WERI-Rb-1 (cell line): Measurements from ENCODE around the gene EPG5.
"Not testable (repeated sequence)": the region's sequence is repeated elsewhere in the genome, so short reads cannot be mapped to it uniquely, and the experiment has no call there.

ENCODE experiments used
- DNase-seq: peaks from one replicate; pipeline ENCODE4 v3.0.0-alpha.2; 2020
- H3K27ac ChIP-seq: fragments of 250-450 bp; sonication (Bioruptor Pico); 2 replicates; pipeline ENCODE4 v1.5.1; 2020; ENCODE audit warnings: mild to moderate bottlenecking, moderate library complexity
- H3K27me3 ChIP-seq: fragments of 250-450 bp; sonication (Bioruptor Pico); 2 replicates; pipeline ENCODE4 v1.5.1; 2021; ENCODE audit warnings: mild to moderate bottlenecking, low read depth, moderate library complexity; ENCODE audit not compliant: insufficient read depth, severe bottlenecking
- H3K36me3 ChIP-seq: fragments of 250-450 bp; sonication (Bioruptor Pico); 2 replicates; pipeline ENCODE4 v1.5.1; 2020; ENCODE audit warnings: mild to moderate bottlenecking, moderate library complexity
- H3K4me3 ChIP-seq: 2 replicates; pipeline ENCODE4 v1.5.1; 2011; ENCODE audit warnings: low read depth, mild to moderate bottlenecking, control low read depth, low read length
- H3K9me3 ChIP-seq: fragments of 250-450 bp; sonication (Bioruptor Pico); 2 replicates; pipeline ENCODE4 v1.5.1; 2021; ENCODE audit warnings: mild to moderate bottlenecking, moderate library complexity; ENCODE audit not compliant: severe bottlenecking
- TF ChIP-seq, protein P1 (sequence below): IDR thresholded peaks from 2 replicates; pipeline ENCODE4 v1.5.1; 2011; ENCODE audit warnings: low read depth, mild to moderate bottlenecking, control low read depth, inconsistent platforms, low read length

The EPG5 gene

DNA sequence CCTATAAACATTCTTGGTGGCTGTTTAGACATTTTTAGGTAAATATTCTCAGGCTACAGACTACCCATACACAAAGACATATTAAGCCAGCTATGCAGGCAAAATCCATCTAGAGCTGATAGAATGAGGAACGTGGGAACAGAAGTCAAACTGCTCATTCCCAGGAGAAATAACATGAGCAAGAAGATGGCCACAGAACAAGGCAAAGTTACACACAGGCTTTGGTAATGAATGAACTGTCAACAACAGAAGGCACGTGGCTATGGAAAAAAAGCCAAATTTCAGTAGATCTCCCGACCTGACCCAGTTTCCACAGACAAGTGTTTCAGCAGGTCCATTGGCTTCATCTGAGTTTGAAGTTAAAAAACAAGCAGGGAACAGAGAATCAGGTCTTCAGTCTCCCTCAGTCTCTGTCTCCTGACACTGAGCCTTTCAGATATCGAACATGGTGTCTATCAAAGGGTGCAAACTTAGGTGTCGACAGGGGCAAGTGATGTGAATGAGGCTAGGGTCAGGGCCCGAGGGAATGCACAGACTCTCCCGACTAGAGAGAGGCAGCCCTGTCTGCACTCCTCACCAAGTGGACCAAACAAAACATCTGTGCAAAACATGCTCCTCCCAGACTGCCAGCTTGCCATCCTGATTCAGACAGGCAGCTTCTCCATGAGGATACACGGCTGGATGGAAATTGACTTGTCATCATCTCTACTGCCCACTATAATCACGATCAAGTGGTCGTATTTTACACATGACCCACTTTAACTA lies 115.8 kb downstream of the EPG5 start:
- peaks cover 24% of the 10 kb centered on the region for H3K36me3 ChIP-seq

DNA sequence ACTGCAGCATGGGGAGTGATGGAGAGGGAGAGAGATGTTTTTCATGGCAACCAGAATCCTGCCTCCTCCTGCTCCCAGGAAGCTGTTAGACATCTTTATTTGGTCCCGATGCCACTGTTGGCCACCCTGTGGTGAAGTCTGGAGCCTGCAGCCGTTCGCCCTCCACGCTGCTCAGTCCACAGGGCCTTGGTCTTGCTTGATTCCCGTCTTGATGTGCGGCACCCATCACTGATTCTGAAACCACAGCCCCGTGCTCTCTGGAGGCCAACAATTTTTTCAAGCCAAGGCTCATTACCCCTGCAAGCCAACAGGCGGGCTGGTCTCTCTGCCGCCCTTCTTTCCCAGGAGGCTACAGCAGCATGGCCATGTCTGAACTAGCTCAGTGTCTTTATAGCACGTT lies 117.1 kb downstream of the EPG5 start:
- H3K4me3 ChIP-seq = no peak overlapping the region
- H3K9me3 ChIP-seq = peaks cover 3% of the 10 kb centered on the region
- no peaks in the 10 kb centered on the region for H3K27me3 ChIP-seq
- peaks cover 17% of the 10 kb centered on the region for H3K36me3 ChIP-seq
- TF ChIP-seq, protein P1, sequence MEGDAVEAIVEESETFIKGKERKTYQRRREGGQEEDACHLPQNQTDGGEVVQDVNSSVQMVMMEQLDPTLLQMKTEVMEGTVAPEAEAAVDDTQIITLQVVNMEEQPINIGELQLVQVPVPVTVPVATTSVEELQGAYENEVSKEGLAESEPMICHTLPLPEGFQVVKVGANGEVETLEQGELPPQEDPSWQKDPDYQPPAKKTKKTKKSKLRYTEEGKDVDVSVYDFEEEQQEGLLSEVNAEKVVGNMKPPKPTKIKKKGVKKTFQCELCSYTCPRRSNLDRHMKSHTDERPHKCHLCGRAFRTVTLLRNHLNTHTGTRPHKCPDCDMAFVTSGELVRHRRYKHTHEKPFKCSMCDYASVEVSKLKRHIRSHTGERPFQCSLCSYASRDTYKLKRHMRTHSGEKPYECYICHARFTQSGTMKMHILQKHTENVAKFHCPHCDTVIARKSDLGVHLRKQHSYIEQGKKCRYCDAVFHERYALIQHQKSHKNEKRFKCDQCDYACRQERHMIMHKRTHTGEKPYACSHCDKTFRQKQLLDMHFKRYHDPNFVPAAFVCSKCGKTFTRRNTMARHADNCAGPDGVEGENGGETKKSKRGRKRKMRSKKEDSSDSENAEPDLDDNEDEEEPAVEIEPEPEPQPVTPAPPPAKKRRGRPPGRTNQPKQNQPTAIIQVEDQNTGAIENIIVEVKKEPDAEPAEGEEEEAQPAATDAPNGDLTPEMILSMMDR = peak; percentile 60
- no peak overlapping the region for H3K27ac ChIP-seq
- peak; percentile 34 for DNase-seq

More for the DNA sequence above, 115.8 kb downstream of the EPG5 start:
- Histone ChIP-seq H3K27me3 (no peaks in the 10 kb centered on the region), H3K9me3 (peaks cover 3% of the 10 kb centered on the region), H3K27ac (no peak overlapping the region), H3K4me3 (no peak overlapping the region)
- DNase-seq = no peak
- TF ChIP-seq, protein P1 = no peak

DNA sequence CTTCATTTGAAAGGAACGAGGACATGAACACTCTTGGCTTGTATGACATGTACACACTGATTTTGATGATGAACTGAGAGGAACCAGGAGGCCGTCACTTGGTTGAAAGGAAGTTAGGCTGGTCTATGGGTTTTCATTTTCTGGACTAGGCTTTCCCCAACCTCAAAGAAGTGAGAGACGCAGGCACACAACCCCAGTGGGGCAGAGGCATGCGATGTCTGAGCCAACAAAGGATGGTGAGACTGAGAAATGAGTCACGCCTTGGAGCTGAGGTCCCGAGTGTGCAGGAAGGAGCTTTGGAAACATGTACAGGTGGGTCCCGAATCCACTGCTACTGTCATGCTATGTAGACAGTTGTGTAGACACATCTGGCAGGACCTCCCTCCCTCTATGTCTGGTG lies 117.6 kb downstream of the EPG5 start:
- H3K9me3 ChIP-seq = peaks cover 3% of the 10 kb centered on the region
- no peak overlapping the region for H3K27ac ChIP-seq
- H3K27me3 ChIP-seq = no peaks in the 10 kb centered on the region
- H3K4me3 ChIP-seq = no peak overlapping the region
- DNase-seq = no peak
- H3K36me3 ChIP-seq = peaks cover 21% of the 10 kb centered on the region
- TF ChIP-seq, protein P1 = no peak

DNA sequence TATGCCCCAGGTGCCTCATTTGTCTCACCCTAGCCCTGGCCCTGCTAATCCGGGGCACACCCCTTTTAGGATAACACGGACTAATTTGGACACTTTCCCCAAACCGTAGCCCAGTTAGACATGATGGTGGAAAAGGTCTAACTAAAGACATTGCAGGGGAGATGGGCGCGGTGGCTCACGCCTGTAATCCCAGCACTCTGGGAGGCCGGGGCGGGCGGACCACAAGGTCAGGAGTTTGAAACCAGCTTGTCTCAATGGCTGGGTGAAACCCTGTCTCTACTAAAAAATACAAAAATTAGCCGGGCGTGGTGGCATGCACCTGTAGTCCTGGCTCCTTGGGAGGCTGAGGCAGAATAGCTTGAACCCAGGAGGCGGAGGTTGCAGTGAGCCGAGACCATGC lies 118.5 kb downstream of the EPG5 start:
- peaks cover 21% of the 10 kb centered on the region for H3K36me3 ChIP-seq
- not testable (repeated sequence) for H3K27me3 ChIP-seq, H3K9me3 ChIP-seq, H3K4me3 ChIP-seq, H3K27ac ChIP-seq, DNase-seq

DNA sequence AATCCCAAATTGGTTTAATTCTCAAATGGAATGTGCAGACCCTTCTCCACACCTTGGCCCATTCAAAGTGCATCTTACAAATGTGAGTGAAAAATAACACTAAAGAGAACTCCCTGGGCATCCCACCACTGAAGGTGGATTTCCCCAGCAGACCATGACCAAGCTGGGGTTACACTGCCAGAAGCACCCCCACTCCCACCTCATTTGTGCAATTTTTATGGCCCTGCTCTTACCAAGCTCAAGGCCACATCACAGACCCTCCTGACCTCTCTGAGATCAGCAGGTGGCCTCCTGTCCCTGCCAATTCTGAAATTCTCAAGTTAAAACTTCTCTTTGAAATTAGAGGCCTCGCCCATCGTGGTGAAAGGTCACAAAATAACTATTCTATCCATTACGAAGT lies 120.0 kb downstream of the EPG5 start:
- Histone ChIP-seq H3K27ac (no peak overlapping the region), H3K36me3 (peaks cover 18% of the 10 kb centered on the region), H3K4me3 (no peak overlapping the region), H3K9me3 (peaks cover 3% of the 10 kb centered on the region), H3K27me3 (no peaks in the 10 kb centered on the region)
- DNase-seq = no peak
- TF ChIP-seq, protein P1 = no peak

DNA sequence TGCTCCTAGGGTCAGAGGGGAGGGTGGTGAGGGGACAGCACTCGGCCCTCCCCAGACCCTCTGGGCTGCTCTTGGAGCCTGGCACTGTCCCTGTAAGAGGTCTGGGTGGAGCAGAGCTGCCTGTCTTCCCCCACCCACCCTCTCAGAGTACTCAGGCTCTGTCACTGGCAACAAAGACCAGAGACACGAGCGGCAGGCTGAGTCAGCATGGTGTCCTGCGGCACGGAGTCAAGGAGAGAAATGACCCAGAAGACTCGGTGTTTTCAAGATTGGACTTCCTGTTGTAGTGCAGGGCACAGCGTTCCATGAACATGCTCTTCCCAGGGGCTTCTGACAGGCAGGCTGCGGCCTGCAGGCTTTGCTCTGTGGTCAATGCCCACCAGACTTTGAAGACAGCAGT lies 121.7 kb downstream of the EPG5 start:
- TF ChIP-seq, protein P1 = no peak
- Histone ChIP-seq H3K4me3 (no peak overlapping the region), H3K27ac (no peak overlapping the region), H3K36me3 (peaks cover 11% of the 10 kb centered on the region), H3K27me3 (peaks cover 7% of the 10 kb centered on the region), H3K9me3 (peaks cover 3% of the 10 kb centered on the region)
- no peak for DNase-seq
